ENCODE data around the gene CROCC.
"Not testable (repeated sequence)": the region's sequence is repeated elsewhere in the genome, so short reads cannot be mapped to it uniquely, and the experiment has no call there.

Gene CROCC

DNA sequence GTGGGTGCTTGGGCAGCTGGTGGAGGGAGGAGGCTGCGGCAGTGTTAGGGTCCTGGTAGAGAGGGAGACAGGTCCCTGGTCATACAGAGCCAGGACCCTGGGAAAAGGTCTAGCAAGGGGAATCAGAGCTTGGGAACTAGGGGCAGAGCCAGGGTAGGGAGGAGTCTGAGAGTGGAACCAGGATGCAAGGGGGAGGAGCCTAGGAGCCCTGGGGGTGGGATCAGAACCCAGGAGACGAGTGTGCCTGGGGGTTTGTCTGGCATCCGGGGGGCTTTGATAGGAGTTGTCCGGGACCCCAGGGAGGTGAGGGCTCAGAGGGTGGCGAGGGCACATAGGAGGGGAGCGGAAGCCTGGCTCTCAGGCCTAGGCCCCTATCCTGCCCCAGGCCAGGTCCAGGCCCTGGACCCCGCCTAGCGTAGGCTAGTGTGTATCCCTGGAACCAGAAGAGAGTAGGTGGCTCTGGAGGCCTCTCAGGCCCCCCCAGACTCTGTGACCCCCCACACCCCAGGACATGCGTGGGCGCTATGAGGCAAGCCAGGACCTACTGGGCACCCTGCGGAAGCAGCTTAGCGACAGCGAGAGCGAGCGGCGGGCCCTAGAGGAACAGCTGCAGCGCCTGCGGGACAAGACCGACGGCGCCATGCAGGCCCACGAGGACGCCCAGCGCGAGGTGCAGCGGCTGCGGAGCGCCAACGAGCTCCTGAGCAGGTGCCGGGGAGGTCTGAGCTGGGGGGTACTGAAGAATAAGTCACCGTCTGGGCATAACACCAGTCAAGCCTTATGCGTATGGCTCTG, 17.9 kb downstream of the CROCC start:
- not testable (repeated sequence) for DNase-seq

DNA sequence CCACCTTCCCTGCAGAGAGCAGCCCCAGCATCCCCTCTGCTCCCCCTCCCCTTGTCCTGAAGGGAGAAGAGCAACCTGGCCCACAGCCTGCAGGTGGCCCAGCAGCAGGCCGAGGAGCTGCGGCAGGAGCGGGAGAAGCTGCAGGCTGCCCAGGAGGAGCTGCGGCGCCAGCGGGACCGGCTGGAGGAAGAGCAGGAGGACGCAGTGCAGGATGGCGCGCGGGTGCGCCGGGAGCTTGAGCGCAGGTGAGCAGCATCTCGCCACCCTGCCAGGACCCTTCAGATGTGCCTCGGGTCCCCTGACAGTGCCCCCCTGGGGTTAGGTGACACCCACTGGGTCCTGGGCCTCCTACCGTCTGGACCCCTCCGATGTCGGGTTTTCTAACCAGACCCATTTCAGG, 22.3 kb downstream of the CROCC start:
- no peak for DNase-seq

DNA sequence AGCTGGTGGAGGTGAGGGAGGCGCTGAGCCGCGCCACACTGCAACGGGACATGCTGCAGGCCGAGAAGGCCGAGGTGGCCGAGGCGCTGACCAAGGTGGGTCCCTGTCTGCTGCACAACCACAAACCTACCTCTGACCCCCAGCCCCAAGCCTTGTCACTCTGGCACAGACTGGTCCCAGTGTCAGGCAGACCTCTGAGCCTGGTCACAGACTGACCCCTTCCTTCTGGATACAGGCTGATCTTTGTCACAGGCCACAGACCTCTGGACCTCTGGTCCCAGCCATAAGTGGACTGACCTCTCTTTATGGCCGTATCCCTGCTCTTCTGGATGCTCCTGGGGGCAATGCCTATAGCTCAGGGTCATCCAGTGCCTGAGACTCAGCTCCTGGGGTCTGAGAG, 23.8 kb downstream of the CROCC start:
- DNase-seq: not testable (repeated sequence)

GRCh38 chr1:16946185-16946584, 24.5 kb downstream of the CROCC start:
- DNase-seq: not testable (repeated sequence)

- no peak for DNase-seq
Observed at GRCh38 chr1:16946646-16947045, 24.9 kb downstream of the CROCC start.

DNA sequence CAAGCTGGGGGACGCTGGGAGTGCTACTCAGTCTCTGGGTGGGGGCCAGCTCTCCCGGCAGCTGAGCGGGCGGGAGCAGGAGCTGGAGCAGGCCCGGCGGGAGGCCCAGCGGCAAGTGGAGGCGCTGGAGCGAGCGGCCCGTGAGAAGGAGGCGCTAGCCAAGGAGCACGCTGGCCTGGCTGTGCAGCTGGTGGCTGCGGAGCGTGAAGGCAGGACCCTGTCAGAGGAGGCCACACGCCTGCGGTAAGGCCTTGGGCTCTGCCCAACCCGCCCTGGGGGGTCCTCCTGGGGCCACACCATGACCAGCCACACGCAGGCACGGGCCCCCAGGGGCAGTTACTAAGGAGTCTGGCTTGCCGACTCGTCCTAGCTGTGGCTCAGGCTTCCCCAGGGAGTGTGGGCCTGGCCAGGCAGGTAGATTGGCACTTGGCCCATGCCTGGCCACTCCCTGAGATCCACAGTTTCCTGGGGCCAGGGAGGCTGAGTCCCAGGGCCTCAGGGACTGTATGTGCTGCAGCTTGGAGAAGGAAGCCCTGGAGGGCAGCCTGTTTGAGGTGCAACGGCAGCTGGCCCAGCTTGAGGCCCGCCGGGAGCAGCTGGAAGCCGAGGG, 26.7 kb downstream of the CROCC start:
- DNase-seq: not testable (repeated sequence)

GRCh38 chr1:16949026-16949425, 27.3 kb downstream of the CROCC start:
- not testable (repeated sequence) for DNase-seq

- not testable (repeated sequence) for DNase-seq
Observed at GRCh38 chr1:16952376-16952775, 30.6 kb downstream of the CROCC start.

- DNase-seq: no peak
Observed at GRCh38 chr1:16954579-16954978, 32.8 kb downstream of the CROCC start.

DNA sequence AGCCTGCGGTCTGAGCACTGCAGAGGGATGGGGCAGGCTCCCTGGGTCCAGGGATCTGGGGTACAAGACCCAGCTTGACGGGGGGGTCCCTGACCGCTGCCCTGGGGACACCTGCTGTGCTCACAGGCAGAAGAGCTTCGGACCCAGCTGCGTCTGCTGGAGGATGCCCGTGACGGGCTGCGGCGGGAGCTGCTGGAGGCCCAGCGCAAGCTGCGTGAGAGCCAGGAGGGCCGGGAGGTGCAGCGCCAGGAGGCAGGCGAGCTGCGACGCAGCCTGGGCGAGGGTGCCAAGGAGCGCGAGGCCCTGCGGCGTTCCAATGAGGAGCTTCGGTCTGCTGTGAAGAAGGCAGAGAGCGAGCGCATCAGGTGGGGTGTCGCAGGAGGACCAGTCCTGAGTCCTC, 33.5 kb downstream of the CROCC start:
- DNase-seq: no peak

- DNase-seq: no peak
Observed at GRCh38 chr1:16956775-16957174, 35.0 kb downstream of the CROCC start.

DNA sequence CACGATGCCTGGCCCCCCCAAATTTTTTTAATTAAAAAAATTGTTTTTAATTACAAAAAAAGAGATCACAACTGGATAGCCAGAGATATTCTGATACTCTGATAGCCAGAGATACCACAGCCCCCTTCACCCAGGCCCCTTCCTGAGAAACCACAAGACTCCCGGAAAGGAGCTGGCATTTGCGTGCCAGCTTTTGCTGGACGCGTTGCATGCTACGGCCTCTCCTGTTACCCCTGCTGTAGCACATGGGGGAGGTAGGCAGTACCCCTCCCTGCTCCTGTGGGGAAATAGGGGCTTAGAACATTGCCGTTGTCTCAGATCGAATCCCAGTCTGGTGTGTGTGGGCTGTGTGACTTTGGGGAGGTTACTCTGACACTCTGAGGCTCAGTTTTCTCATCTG, 36.0 kb downstream of the CROCC start:
- no peak for DNase-seq

DNA sequence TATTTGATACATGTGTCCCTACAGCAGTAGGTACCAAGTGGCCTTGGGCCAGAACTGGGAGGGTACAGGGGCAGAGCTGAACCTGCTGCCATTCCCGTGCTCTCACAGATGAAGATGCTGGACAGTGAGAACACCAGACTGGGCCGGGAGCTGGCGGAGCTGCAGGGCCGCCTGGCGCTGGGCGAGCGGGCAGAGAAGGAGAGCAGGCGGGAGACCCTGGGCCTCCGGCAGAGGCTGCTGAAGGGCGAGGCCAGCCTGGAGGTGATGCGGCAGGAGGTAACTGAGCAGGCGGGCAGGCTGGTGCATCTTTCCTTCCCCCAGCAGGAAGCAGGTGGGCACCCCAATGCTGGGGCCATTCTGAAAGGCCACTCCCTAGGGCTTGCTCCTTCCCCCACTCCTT, 36.7 kb downstream of the CROCC start:
- DNase-seq: no peak

- peak; percentile 84 for DNase-seq
Observed at GRCh38 chr1:16960560-16961296, 39.0 kb downstream of the CROCC start.

DNA sequence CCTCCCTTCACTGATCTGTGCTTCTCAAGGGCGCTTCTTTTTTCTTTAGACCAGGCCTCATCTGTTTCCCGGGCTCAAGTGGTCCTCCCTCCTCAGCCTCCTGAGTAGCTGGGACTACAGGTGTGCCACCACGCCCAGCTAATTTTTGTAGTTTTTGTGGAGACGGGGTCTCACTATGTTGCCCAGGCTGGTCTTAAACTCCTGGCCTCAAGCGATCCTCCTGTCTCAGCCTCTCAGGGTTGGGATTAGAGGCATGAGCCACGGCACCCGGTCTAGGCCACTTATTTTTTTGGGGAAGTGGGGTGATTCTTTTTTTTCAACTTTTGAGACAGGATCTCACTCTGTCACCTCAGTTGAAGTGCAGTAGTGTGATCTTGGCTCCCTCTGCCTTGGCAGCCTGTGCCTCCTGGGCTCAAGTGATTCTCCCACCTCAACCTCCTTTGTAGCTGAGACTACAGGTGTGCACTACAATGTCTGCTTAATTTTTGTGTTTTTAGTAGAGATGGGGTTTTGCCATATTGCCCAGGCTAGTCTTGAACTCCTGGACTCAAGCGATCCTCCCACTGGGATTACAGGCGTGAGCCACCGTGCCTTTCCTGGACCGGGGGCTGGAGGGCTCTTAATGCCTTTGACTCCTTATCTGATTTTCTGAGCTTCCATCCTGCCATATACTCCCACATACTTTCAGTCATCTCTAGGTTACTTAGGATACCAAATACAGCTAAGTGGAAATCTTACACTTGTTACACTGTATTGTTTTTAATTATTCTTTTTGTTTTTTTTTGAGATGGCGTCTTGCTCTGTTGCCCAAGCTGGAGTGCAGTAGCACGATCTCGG, 39.8 kb downstream of the CROCC start:
- DNase-seq: no peak

DNA sequence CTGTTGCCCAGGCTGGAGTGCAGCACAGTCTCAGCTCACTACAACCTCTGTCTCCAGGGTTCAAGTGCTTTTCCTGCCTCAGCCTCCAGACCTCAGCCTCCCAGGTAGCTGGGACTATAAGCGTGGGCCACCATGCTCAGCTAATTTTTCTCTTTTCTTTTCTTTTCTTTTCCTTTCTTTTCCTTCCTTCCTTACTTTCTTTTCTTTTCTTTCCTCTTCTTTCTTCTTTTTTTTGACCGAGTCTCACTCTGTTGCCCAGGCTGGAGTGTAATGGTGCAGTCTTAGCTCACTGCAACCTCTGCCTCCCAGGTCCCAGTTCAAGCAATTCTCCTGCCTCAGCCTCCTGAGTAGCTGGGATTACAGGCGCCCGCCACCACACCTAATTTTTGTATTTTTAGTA, 42.4 kb downstream of the CROCC start:
- not testable (repeated sequence) for DNase-seq

DNA sequence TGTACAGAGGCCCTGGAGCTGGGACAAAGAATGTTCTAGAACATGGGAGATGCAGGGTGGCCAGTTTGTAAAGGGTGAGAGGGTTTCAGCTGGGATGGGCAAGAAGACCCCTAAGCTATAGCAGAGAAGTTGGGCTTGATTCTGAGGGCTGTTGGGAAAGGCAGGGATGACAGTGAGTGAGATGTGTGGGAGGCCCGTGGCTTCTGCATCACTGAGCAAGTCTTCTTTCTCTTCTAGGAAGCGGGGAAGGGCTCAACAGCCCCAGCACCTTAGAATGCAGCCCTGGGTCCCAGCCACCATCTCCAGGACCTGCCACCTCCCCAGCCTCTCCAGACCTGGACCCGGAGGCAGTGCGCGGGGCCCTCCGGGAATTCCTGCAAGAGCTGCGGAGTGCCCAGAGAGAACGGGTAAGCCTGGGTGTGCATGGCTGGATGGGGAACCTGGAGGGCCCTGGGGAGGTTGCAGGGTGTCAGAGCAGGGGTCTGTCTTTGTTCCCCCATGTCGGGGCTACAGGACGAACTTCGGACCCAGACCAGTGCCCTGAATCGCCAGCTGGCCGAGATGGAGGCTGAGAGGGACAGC, 43.8 kb downstream of the CROCC start:
- no peak for DNase-seq

GRCh38 chr1:16966282-16966681, 44.6 kb downstream of the CROCC start:
- DNase-seq: no peak

- no peak for DNase-seq
Observed at GRCh38 chr1:16967095-16967575, 45.4 kb downstream of the CROCC start.

DNA sequence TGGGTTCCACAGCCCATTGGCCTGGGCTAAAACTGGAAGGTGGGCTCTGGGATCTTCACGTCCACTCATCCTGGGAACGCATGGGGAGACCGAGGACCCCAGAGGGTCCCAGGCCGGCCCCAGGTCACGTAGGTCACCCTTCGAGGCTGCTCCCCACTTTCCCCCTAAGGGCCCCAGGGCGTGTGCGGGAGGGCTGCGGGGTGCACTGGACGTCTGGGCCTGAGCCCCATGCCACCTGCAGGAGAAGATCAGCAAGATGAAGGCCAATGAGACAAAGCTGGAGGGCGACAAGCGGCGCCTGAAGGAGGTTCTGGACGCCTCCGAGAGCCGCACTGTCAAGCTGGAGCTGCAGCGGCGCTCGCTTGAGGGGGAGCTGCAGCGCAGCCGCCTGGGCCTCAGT, 46.2 kb downstream of the CROCC start:
- DNase-seq: no peak

- no peak for DNase-seq
Observed at GRCh38 chr1:16968372-16968771, 46.6 kb downstream of the CROCC start.

DNA sequence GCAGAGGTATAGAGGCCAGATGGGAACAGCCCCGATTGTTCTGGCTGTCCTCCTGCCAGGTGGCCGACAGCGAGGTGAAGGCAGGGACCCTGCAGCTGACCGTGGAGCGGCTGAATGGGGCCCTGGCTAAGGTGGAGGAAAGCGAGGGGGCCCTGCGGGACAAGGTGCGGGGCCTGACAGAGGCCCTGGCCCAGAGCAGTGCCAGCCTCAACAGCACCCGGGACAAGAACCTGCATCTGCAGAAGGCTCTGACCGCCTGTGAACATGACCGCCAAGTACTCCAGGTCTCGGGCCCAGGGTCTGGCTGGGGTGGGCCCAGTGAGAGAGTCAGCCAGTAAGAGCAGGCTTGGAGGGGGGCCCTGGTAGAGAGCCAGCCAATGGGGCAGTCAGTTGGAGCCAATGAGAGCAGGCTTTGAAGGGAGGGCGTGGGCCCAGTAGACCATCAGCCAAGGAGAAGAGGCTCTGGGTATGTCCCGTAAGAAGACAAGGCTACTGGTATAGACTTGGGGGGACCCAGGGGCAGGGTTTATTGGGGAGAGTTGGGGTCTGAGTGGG, 47.4 kb downstream of the CROCC start:
- DNase-seq: no peak

Data from activated naive CD4-positive, alpha-beta T cell treated with Interleukin-2 at 50 U/mL for 16 hours (primary cell).